Stimulated activated CD8-positive, alpha-beta memory T cell treated with anti-CD3 and anti-CD28 coated beads, Interleukin-7, amount 100 ng/mL, for 24 hours (primary cell): ENCODE results near the gene CEP128.

Source experiments
- DNase-seq: peaks from one replicate; pipeline ENCODE4 v3.0.0-alpha.2; 2020; ENCODE audit warnings: low read depth

Gene CEP128

GRCh38 chr14:80664576-80664975 lies 277.0 kb downstream of the CEP128 start:
- DNase-seq = no peak

DNA sequence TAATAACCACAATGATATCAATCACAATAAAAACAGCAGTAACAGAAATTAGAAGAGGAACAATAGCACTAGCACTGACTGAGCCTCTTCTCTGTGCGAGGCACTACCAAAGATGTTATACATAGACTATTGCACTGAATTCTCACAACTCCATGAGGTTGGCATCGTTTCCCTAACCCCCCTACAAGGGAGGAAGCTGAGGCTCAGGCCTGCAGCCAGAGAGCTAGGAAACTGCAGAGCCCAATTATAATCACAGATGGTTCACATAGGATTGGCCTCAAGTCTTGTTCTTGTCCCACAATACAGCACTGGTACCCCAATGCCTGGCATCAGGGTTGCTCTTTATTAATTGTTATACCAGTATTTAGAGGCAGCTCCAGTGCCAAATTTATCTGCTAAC lies 278.0 kb downstream of the CEP128 start:
- no peak for DNase-seq

GRCh38 chr14:80659783-80660182 lies 281.8 kb downstream of the CEP128 start:
- no peak for DNase-seq

- no peak for DNase-seq
These were observed 282.8 kb downstream of the CEP128 start for GRCh38 chr14:80658733-80659132.

DNA sequence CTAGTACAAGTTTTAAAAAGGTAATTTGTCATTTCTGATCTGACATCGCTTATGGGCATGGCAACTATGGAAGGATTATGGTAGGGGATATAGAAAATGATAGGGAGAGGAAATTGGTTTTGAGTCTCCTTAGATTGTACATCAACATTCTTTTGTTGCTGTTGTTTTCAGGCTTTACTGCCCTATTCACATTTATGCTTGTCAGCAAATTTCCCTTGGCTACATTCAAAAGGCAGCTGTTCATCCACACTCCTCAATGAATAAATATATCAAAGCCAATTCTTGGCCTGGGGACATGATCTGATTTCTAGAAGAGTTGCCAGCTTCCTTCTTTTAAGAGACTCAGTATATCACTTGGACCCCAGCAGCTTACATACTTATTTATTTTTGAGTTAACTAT lies 283.4 kb downstream of the CEP128 start:
- no peak for DNase-seq

- no peak for DNase-seq
These were observed 287.6 kb downstream of the CEP128 start for GRCh38 chr14:80653956-80654355.

- DNase-seq = no peak
These were observed 295.7 kb downstream of the CEP128 start for GRCh38 chr14:80645667-80646413.

- no peak for DNase-seq
These were observed 296.7 kb downstream of the CEP128 start for GRCh38 chr14:80644826-80645225.

DNA sequence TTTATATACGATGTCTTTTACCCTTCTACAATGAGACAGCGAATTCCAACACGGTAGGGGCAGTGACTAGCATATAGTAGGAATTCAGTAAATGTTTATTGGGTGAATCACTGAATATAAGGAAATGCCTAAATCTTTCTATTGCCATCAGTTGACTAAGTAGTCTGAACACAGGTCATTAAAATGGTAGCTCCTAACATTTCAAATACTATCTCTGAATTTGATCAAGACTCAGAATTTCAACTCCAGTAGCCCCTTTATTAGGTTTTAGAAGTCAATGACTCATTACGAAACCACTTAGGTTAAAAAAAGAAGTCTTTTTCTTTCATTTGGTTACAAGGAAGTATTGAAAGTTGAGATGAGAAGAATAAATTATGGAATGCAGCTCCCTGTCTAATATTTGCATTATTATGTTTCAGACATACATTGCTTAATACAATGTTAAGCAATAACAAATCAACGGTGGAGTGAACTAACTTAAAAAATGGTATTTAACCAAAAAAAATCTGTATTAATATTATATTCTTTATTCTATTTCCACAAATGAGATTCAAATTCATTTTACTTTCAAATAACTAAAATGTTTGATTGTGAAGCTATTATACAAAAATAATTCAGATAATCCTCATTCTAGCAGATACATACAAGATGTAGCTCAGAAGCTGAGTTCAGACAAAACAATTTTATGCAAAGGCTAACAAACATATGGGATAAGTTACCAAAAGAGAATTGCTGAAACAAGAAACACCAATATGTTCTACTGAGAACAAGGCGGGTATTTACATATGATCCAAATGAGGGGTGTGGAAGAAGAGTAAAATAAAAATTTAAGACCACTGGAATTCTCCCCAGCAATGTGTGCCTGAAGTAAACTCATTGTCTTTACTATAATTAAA lies 302.7 kb downstream of the CEP128 start:
- no peak for DNase-seq

DNA sequence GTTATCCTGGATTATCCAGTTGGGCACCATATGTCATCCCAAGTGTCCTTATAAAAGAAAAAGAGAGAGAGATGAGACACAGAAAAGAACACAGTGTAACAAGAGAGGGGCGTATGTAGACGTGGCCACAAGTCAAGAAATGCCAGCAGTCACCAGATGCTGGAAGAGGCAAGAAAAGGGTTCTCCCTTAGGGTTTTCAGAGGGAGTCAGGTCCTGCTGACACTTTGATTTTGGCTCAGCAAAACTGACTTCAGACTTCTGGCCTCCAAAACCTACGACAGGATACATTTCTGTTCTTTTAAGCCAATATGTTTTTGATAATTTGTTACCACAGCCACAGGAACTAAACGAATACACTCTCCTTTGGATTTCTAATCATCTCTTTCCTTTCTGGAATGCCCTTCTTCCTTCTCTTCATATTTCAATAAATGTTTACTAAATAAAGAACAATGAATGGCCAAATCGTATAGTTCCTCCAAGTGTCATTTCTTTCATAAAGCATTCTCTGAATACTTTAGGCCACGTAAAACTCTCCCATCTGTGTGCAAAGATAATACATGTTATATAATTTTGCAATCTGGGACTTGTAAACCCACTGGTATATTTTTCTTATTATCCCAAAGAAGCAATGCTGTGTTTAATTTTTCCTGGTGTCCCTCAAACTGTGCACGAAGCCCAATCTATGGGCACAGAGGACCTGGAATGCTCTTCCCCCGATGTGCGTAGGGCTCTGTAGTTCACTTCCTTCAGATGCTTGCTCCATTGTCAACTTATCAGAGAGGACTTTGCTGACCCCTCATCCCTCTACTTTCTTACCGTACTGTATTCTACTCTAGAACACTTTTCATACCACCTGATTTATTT lies 303.6 kb downstream of the CEP128 start:
- no peak for DNase-seq

DNA sequence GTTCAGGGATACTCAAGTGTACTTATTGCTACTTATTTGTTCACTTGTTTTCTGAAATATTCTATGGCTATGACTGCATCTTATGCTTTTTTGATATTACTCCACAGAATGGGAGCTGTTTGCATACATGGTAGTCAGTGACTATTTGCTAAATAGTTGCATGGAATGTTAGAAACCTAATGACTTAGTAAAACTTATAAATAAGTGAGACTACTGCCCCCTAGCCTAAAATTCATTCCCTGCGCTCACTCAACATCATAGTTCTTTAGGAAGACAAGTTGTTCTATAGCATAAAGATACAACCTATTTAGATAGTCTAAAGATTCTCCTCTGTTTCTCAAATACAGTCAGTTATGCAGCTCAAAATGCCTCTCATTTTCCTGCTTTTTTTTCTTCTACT lies 305.5 kb downstream of the CEP128 start:
- no peak for DNase-seq

- no peak for DNase-seq
These were observed 307.3 kb downstream of the CEP128 start for GRCh38 chr14:80634106-80634758.

- no peak for DNase-seq
These were observed 311.9 kb downstream of the CEP128 start for GRCh38 chr14:80629606-80630005.

DNA sequence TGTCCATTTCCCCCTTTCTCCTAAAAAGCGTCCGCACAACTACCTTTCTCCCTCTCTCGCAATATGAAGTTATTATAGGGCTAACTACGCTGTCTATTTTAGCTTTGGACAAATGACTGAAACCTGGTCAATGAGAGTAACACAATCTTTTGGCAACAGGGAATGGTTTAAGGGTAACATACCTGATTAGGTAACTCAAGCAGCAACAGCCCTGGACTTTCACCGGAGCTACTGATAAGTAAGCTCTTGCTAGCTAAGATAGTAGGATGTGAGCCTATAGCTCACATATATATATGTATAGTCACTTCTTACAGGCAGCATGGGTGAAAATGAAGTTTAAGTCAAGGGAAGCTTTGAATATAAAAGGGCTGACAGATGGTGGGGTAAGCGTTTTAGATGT lies 313.0 kb downstream of the CEP128 start:
- no peak for DNase-seq

- DNase-seq = no peak
These were observed 313.8 kb downstream of the CEP128 start for GRCh38 chr14:80627745-80628144.

- no peak for DNase-seq
These were observed 317.0 kb downstream of the CEP128 start for GRCh38 chr14:80624581-80624980.

DNA sequence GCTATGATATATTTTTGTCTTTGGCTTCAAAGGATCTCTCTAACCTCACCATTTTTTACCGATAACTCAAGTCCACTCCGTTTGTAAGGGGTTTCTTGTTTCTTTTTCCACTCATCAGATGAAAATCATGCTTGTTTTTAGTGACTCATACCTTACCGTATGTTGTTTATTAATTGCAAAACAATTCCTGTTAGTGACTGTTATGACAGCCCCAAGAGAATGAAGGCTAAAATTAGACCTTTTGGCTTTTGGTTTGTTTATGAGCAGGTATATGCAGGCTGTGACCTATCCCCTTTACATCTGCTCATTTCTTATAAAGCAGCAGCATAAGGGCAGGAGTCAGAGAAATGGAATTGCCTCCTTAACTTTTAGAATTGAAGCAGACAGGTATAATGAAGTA lies 319.8 kb downstream of the CEP128 start:
- DNase-seq = no peak

GRCh38 chr14:80620434-80620833 lies 321.1 kb downstream of the CEP128 start:
- DNase-seq = no peak

- no peak for DNase-seq
These were observed 322.7 kb downstream of the CEP128 start for GRCh38 chr14:80618751-80619329.

GRCh38 chr14:80615831-80616230 lies 325.7 kb downstream of the CEP128 start:
- no peak for DNase-seq

DNA sequence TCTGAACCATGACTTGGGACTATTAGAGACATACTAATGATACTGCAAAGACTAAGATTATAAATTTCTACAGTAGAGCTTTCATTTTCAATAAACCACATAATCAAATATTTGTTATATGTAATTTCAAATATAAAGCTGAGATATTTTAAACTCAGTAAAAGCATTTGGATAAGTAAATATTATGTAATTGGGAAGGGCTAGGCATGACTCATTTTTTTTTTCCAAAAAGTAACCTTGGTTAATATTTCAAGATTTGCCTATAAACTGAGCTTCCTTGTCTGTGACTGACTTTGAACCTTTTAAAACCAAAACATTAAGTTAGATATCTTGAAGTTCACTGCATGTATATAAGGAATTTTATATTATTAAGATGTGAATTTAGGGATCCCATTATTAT lies 332.5 kb downstream of the CEP128 start:
- DNase-seq = no peak
